Measurements from ENCODE around the gene HOXB4.

The HOXB4 gene

DNA sequence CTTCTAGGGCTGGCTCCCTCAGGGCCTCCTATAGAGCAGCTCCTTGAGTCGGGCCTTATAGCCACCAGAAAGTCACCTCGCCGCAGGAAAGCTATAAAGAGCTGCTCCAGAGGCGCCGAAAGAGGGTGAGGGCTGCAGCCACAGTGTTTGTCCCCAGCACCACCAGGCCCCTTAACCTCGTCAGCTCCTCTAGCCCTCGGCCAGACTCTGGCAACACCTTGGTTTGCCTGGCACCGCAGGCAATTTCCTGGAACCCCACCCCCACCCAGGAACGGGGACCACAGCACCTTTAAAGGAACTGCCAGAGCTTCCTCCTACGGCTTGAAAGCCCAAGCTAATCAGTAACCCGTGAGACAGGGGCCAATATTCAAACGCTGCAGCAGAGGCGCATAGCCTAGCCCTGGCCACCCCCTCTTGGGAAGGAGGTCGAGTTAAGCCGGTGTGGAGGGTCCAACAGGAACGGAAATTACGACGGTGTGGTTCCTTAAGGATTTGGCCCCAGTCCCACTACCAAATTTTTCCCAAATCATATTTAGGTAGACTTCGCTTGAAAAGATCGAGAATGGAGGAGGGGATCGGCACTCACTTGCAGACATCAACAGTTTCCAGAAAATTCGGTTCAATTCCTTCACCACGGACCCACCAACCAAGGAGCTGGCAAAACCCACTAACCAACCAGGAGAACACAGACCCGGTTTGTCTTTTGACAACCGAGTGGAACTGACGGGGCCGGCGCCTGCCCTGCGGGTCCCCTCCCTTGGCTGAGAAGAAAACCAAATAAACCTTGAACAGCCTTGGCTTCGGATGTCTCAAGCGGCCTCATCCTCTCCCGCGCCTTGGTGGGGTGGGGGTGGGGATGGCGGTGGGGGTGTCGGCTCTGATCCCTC, 23.6 kb upstream of the HOXB4 start:
- no peak for DNase-seq (ENCODE audit: low spot score)

DNA sequence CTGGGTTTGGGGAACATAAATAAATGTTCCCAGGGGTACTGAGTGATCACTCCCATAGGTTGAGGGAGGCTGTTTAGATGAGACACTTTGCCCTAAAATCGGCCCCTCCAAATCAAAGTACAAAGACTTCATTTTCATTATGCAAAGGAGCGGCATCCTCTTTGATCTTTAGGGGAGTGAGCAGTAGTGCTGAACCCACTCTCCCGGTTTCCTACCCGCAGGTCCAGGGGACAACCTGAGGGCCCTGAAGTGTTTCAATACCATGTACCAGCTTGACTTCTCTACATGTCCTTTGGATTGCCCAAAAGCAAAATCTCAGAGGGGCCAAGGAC, 23.0 kb upstream of the HOXB4 start:
- DNase-seq (ENCODE audit: low spot score) = no peak

- no peak for DNase-seq (ENCODE audit: low spot score)
Observed at GRCh38 chr17:48600244-48601098, 22.3 kb upstream of the HOXB4 start.

DNA sequence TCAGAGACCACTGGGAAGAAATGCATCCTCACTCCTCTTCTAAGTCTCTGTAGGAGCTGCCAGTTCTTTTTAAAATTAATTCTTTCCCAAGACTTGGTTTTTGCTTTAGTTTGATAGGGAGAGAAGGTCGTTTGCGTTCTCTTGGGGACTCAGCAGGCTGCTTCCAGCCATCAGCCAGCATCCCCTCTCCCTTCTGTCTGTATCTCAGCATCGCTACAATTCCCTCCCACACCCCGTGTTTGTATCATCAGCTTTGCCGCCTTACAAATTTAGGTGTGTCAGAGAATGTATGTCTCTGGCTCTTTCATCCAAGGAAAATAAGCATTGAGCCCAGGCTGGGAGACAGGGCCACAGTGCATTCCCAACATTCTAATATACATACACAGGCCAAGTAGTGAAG, 21.2 kb upstream of the HOXB4 start:
- DNase-seq (ENCODE audit: low spot score) = no peak

DNA sequence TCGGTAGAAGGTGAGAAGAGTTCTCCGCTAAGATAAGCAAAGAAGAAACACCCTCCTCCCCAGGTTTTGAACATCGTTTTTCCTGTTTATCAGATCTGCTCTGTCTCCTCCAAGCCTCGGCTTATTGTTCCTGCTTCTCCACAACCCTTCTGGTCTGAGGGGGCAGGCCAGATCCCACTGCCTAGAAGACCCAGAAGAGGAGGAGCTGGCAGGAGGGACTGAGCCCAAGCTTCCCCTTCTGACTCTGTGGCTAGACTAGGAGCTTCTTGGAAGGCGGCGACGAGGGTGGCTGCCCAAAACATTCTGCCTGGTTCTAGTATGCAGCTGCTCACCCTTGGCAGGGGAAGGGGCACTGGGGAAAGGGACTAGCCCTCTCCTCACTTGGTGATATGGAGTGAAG, 20.6 kb upstream of the HOXB4 start:
- DNase-seq (ENCODE audit: low spot score) = no peak

GRCh38 chr17:48597778-48598631, 19.9 kb upstream of the HOXB4 start:
- no peak for DNase-seq (ENCODE audit: low spot score)

DNA sequence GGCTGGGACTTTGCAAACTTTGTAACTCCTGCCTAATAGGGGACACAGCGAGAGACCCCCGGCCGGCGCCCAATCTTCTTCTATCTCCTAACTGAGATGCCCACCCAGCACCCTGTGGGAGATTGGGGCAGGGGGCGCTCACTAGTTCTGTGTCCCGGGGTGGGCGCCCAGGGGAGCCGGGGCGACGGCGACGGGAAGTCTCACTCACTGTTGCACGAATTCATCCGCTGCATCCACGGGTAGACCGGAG, 19.3 kb upstream of the HOXB4 start:
- no peak for DNase-seq (ENCODE audit: low spot score)

GRCh38 chr17:48596735-48597527, 18.8 kb upstream of the HOXB4 start:
- no peak for DNase-seq (ENCODE audit: low spot score)

- no peak for DNase-seq (ENCODE audit: low spot score)
Observed at GRCh38 chr17:48596000-48596734, 18.0 kb upstream of the HOXB4 start.

GRCh38 chr17:48595278-48595999, 17.3 kb upstream of the HOXB4 start:
- no peak for DNase-seq (ENCODE audit: low spot score)

GRCh38 chr17:48594538-48595277, 16.6 kb upstream of the HOXB4 start:
- no peak for DNase-seq (ENCODE audit: low spot score)

DNA sequence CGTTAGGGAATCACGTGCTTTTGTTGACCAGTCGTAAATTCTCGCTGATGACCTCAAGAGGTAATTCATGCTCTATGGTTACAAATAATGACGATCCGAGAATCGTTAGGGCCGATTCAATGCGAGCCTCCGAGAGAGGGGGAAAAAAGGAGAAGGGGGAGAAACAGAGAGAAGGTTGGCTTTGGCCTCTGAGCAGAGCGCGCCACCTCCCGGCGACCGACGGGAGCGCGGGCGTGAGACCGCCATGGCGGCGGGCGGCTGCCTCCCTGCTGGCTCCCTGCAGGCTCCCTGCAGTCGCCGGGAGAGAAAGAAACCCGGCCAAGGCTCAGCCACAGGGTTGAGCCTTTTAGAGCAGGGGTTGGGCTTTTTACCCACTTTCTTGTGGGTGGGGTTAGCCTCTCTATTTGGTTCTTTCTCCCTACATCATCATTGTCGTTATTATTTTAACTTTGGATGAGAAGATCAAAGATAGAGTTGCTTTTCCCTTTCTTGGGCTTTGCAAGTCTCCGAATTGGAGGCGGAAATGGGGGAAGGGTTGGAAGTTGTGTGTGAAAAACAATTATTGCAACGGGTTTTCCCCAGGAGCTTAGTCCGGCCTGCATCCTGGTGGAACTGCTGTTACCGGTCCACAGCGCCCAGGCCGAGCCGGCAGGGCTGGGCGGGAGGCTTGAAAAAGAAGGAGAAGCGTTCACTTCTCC, 15.8 kb upstream of the HOXB4 start:
- peak; percentile 96 for DNase-seq (ENCODE audit: low spot score)

DNA sequence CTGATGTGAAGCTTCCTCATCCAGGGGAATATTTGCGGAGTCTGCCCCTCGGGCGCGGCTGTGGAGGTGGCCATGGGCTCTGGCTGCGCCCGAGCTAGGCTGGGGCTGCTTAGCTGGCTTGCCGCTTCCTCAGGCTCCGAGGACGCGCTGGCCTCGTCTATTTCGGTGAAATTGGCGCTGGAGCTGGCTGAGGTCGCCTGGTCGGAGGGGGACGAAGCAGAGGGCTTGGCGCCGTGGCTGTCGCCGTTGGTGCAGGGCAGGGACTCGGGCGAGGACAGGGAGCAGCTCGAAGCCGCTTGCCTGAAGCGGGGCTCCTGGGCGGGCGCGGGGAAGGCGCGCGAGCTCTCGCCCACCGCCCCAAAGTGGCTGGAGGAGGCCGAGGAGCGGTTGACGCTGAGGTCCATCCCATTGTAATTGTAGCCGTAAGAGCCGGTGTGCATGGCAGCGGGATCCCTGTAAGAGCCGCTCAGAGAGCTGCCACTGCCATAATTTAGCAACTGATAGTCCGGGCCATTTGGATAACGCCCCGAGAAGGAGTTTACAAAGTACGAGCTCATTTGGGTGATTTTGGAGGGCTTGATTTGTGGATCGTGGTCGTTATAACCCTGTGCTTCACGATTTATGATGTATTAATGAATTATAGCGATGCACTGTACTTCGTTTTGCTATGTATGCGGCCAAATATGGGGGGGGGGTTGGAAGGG, 15.1 kb upstream of the HOXB4 start, which contains the start of gene HOXB5:
Gene HOXB5, minus strand, starts transcription at position 654 of the 704 bp plus-strand sequence. Its CDS starts 97 bp downstream, at position 557.
- DNase-seq (ENCODE audit: low spot score) = no peak

GRCh38 chr17:48592577-48592976, 14.4 kb upstream of the HOXB4 start:
- no peak for DNase-seq (ENCODE audit: low spot score)

DNA sequence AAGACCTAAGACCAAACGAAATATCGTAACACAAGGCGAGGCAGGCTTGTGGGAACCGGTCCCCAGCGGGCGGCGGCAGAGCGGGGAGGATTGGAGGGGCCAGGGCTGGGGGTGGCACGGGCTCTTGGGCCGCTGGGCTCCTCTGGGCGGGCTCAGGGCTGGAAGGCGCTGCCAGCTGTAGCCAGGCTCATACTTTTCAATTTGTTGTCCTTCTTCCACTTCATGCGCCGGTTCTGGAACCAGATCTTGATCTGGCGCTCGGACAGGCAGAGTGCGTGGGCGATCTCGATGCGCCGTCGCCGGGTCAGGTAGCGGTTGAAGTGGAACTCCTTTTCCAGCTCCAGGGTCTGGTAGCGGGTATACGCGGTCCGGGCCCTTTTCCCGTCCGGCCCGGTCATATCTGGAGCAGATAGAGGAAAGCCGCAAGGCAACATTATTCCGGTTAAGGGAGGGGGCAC, 13.9 kb upstream of the HOXB4 start:
- DNase-seq (ENCODE audit: low spot score) = no peak

DNA sequence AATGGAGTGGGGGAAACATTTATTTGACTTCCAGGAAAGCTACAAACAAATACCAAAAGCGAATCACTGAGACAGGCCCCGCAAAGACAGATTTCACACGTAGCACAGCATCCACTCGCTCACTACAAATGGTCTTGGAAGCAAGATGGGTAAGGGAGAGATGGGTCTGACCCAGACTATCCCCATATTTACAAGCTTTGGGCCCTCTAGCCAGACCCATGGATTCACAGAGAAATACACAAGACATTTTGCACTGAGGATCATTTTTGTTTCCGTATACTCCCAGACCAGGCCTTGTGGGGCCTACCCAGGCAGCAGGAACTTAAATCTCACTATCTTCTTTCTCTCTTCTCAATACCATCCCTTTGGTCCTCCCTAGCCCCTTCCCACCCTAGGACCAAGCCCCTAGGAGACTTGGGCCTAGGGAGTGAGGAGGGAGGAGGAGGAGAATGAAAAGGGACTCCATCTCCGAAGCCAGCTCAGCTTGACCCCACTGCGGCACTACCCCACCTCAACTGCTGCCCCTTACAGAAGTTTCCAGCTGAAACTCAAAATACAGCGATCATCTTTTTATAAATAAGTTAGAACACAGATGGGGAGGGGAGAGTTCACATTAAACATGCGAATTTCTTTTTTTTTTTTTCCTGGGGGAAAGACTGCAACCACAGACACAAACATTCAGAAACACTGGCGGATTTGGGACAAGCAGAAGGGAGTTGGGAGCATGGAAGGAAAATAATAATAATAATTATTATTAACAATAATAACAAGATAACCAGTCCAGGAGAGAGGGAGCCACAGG, 13.3 kb upstream of the HOXB4 start:
- no peak for DNase-seq (ENCODE audit: low spot score)

GRCh38 chr17:48590607-48591161, 12.5 kb upstream of the HOXB4 start:
- DNase-seq (ENCODE audit: low spot score) = no peak
